Keratinocyte (primary cell): ENCODE results near the gene KRT73.

ENCODE experiments used
- CTCF ChIP-seq, 3 experiments: IDR thresholded peaks in 1 of 3; conservative IDR thresholded peaks in 1 of 3; optimal IDR thresholded peaks in 1 of 3; 2 replicates in 2 of 3; 3 replicates in 1 of 3; pipeline versions ENCODE3 to v1.5.1; 2011; ENCODE audit warnings: low read length in 3 of 3, mild to moderate bottlenecking in 3 of 3, moderate library complexity in 2 of 3, control low read depth in 1 of 3, inconsistent platforms in 1 of 3; ENCODE audit not compliant: insufficient read depth in 2 of 3; ENCODE audit errors: extremely low read depth in 1 of 3
- EZH2 ChIP-seq: IDR thresholded peaks from one replicate; pipeline ENCODE4 v1.6.1; 2012; ENCODE audit warnings: inconsistent platforms, mild to moderate bottlenecking, low read length, moderate library complexity

GRCh38 chr12:52616680-52617402 lies 1.5 kb downstream of the KRT73 start:
- TF ChIP-seq CTCF (optimal IDR thresholded peaks at IDR 0.05 in 1 of 3, IDR thresholded peaks at IDR 0.05 in 1 of 3, conservative IDR thresholded peaks at IDR 0.05 in 1 of 3; ENCODE audit: extremely low read depth in 1 of 3, insufficient read depth in 2 of 3, low read length in 3 of 3) (no peak), EZH2 (no peak)
